Erythroblast (primary cell): ENCODE results near the gene MTREX.

Source experiments
- GATA1 ChIP-seq: IDR thresholded peaks from 2 replicates; pipeline ENCODE4 v1.6.1; 2011; ENCODE audit warnings: low read depth, mild to moderate bottlenecking, control low read depth, low read length, moderate library complexity
- POLR2A ChIP-seq: IDR thresholded peaks from 2 replicates; pipeline ENCODE4 v1.6.1; 2011; ENCODE audit warnings: mild to moderate bottlenecking, low read length

GRCh38 chr5:55386356-55386755 lies 78.6 kb downstream of the MTREX start:
- TF ChIP-seq GATA1 (no peak), POLR2A (no peak)
